GM21360 (cell line): ENCODE measurements around the gene JARID2.

Experiments used
- ATAC-seq: cut with Tn5 transposase; IDR thresholded peaks from one replicate; pipeline ENCODE4 v1.9.1; 2021; ENCODE audit warnings: mild to moderate bottlenecking, moderate library complexity; ENCODE audit not compliant: unreplicated experiment

Gene JARID2

GRCh38 chr6:15330174-15330944, 84.5 kb downstream of the JARID2 start:
- no peak for ATAC-seq

GRCh38 chr6:15331143-15331542, 85.3 kb downstream of the JARID2 start:
- no peak for ATAC-seq

- no peak for ATAC-seq
These were observed 85.9 kb downstream of the JARID2 start for GRCh38 chr6:15331629-15332251.

- no peak for ATAC-seq
These were observed 86.6 kb downstream of the JARID2 start for GRCh38 chr6:15332446-15332845.

GRCh38 chr6:15335385-15335784, 89.5 kb downstream of the JARID2 start:
- ATAC-seq = no peak

- no peak for ATAC-seq
These were observed 90.0 kb downstream of the JARID2 start for GRCh38 chr6:15335916-15336315.

GRCh38 chr6:15336900-15337560, 91.2 kb downstream of the JARID2 start:
- ATAC-seq = no peak

- ATAC-seq = no peak
These were observed 91.7 kb downstream of the JARID2 start for GRCh38 chr6:15337582-15337981.

GRCh38 chr6:15338476-15338875, 92.6 kb downstream of the JARID2 start:
- ATAC-seq = no peak

GRCh38 chr6:15339081-15339480, 93.2 kb downstream of the JARID2 start:
- ATAC-seq = no peak

GRCh38 chr6:15340105-15340601, 94.3 kb downstream of the JARID2 start:
- ATAC-seq = no peak

- ATAC-seq = no peak
These were observed 94.9 kb downstream of the JARID2 start for GRCh38 chr6:15340775-15341174.

- no peak for ATAC-seq
These were observed 95.6 kb downstream of the JARID2 start for GRCh38 chr6:15341311-15342001.

- ATAC-seq = no peak
These were observed 96.2 kb downstream of the JARID2 start for GRCh38 chr6:15342114-15342513.

- no peak for ATAC-seq
These were observed 97.8 kb downstream of the JARID2 start for GRCh38 chr6:15343490-15344191.

- ATAC-seq = no peak
These were observed 98.3 kb downstream of the JARID2 start for GRCh38 chr6:15344192-15344519.

GRCh38 chr6:15344831-15345230, 99.0 kb downstream of the JARID2 start:
- no peak for ATAC-seq

GRCh38 chr6:15346315-15346714, 100.4 kb downstream of the JARID2 start:
- ATAC-seq = no peak

- no peak for ATAC-seq
These were observed 102.7 kb downstream of the JARID2 start for GRCh38 chr6:15348528-15348927.

GRCh38 chr6:15349379-15349778, 103.5 kb downstream of the JARID2 start:
- no peak for ATAC-seq
